GM19455 (cell line): Measurements from ENCODE around the gene UBTF.

Experiments used
- ATAC-seq: cut with Tn5 transposase; IDR thresholded peaks from one replicate; pipeline ENCODE4 v1.9.1; 2021; ENCODE audit not compliant: unreplicated experiment

UBTF gene, protein sequence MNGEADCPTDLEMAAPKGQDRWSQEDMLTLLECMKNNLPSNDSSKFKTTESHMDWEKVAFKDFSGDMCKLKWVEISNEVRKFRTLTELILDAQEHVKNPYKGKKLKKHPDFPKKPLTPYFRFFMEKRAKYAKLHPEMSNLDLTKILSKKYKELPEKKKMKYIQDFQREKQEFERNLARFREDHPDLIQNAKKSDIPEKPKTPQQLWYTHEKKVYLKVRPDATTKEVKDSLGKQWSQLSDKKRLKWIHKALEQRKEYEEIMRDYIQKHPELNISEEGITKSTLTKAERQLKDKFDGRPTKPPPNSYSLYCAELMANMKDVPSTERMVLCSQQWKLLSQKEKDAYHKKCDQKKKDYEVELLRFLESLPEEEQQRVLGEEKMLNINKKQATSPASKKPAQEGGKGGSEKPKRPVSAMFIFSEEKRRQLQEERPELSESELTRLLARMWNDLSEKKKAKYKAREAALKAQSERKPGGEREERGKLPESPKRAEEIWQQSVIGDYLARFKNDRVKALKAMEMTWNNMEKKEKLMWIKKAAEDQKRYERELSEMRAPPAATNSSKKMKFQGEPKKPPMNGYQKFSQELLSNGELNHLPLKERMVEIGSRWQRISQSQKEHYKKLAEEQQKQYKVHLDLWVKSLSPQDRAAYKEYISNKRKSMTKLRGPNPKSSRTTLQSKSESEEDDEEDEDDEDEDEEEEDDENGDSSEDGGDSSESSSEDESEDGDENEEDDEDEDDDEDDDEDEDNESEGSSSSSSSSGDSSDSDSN

DNA sequence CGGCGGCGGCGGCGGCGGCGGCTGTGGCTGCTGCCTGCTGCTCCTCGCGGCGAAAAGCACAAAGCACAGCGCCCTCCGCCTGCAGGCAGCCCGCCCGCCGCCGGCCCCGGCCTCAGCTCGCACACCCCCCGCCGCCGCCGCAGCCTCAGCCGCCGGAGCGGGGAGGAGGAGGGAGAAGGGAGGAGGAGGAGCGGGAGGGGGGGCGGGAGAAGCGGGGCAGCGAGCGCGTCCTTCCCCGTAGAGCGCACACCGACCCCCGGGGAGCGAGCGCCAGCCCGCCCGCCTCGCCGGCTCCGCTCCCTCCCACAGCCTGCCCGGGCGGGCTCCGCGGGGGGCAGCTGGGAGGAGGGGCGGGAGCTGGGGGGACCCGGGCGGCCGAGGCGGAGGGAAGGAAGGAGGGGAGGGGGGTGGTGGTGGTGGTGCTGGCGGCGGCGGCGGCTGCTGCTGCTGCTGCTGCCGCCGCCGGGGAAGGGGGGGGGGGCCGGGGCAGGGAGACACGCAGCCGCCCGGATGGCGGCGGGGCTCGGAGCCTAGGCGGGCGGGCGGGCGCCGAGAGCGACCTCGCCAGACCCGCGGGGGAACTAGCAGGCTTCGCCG lies at the start of gene UBTF:
TSS of gene UBTF (minus strand) at position 60 of the 597 bp plus-strand sequence. CDS start 1,446 bp downstream, outside the sequence.
- ATAC-seq, result peak; percentile 9

DNA sequence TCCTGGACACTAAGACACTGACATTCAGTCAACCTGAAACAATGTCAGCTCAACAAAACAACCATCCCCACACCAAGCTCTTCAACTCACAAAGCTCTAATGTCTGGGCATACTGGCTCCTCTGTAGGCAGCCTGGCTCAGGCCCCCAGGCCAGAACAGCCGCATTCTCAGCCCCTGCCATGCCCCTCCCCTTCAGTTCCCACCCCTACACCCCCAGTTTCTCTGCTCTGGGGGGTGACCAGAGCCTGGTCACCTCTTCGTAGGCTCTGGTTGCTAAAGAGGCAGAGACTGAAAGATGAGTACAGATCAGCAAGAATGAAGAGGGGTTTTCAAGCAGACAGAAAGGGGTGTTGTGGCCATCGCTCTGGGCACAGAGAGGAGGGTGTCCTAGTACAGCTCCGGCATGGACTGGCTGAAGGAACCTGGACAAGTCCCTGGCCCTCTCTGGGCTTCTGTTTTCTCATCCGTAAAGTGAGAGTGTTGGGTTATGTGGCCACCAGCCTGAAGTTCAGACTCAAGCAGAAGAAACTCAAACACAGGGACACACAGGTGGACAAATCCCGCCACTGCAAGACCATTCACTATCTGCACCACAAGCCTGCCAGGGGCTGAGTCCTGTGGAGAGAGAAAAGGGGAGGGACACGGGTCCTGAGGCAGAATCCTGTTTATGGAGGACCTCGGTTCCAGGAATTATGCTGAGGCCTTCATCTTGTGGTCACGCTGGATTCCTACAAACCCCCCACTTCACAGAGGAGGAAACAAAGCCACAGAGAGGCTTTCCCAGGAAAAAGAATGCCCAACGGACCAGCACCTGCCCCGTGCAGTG lies 49.4 kb upstream of the UBTF start:
- ATAC-seq, result no peak

DNA sequence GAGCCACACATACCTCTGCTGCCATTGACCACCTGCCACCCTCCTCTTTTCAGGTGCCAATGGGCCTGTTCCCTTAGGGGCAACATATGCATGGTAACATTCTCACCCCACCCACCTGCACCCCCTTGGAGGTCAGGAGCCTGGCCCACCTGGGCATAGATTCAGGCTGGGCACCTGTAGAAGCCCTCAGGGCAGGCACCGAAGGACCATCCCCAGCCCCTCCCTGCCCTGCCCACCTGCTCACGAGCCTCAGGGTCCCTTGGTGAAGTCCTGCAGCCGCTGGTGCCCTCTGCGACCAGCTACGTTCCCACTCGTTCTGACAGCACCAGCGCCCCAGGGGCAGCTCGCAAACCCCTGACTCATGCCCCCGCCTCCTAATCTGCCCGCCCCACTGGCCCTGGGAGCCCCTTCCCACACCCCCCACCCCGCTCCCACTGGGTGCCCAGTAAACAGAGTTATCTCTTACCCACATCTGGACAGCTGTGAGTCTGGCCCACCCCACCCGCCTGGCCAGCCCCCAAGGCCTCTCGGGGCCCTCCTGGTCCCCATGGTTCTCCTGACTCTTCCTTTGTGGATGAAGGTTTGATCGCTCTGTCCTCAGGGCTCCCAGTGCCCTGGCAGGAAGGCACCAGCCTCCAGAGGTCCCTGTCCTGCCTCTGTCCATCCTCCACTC lies 48.5 kb upstream of the UBTF start, which contains the start of gene SLC4A1:
TSS of gene SLC4A1 (minus strand) at position 318 of the 673 bp plus-strand sequence. CDS start 5,269 bp downstream, outside the sequence.
- no peak for ATAC-seq

DNA sequence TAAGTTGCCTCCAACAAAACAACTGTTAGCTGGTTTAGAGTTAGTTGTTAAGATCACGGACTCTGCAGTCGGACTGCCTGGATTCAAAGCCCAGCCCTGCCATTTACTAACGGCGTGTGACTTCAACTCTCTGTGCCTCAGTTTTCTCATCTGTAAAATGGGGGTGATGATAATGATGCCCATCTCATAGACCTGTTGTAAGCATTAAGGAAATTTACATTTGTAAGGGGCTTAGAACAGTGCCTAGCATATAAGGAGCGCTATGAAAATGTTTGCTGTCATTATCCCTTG lies 47.6 kb upstream of the UBTF start:
- no peak for ATAC-seq

DNA sequence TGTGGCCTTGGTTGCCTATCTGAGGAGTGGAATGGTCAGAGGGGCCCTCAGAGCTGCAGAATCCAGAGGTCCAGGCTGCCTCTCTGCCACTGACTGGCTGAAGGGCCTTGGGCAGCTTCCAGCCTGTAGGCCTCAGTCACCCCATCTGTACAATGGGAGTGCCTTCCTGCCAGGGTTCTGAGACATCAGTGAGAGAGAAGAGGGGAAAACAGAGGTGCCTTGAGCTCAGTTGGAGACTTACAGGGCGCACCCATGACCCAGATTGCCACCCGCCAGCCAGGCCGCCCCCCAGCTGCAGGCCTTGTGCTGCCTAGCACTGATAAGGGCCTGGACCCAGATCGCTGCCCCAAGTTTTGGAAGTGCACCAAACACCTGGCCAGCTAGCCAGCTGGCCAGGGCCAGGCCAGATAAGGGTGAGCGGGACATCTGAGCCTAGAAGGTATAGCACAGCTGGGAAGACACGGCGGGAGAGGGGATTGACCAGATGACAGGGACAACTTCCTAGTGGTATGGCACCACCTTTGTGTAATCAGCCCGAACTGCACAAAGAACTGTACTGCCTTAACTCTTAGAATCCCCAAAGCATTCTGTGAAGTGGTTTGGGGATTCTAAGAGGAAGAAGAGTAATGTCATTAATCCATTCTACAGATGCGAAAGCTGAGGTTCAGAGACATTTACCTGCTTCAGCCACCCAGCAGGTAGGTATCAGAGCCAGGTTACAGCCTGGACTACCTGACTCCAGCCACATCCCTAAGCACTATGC lies 47.1 kb upstream of the UBTF start:
- ATAC-seq, result no peak

DNA sequence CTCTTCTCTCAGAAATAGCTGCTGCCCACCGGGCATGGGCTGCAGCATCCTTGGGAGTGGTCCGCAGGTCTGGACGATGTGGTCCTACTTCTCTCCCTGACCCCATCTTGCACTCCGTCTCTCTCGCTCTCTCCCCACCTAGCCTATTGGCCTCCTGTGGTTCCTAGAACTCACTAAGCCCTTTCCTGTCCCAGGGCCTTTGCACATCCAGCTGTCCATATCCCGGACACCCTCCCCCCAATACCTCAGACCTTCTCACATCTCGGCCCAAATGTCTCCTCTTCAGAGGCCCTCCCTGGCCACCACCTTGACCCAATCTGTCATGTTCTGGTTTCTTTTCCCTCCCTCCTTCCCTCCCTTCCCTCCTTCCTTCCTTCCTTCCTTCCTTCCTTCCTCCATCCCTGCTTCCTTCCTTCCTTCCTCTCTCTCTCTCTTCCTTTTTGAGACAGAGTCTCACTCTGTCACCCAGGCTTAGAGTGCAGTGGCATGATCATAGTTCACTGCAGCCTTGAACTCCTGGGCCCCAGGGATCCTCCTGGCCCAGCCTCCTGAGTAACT lies 43.9 kb upstream of the UBTF start:
- no peak for ATAC-seq

DNA sequence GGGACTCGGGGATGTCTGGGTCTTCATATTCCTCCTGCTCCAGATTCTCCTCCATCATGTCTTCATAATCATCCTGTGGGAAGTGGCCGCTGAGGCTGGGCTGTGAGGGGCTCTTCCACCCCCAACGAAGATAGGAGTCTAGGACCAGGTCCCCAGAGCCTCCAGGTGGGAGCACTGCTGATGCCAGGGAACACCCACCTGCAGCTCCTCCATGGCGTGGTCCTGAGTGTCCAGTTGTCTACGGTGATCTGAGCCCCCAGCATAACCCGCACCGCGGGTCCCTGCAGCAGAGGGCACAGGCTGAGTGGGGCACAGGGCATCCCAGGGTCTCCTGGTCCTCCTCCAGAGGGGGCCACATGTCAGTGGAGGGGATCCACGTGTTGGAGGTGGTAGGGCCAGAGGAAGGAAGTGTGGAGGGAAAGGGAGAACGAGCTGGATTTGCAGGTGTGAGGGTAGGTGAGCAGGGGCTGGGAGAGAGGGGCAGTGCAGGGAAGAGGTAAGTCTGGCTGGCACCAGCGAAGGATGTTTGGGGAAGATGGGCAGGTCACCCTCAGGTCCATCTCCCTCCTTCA lies 43.3 kb upstream of the UBTF start:
- ATAC-seq, result no peak

DNA sequence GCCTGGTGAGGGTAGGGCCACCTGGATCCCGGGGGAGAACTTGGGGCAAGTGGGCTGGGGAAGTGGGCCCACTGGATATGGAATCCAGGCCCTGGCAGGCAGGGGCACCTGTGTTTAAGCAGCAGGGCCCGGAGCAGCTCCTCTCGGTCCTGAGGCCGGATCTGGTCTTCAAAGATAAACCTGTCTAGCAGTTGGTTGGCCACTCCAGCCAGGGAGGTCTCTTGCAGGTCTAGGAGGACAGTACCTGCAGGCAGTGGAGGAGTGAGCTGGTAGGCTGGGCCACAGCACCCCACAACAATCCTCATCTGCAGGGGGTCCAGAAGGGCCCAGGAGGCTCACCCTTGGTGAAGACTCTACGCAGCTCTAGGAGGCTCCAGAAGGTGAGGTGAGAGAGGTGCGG lies 40.8 kb upstream of the UBTF start:
- ATAC-seq, result no peak

DNA sequence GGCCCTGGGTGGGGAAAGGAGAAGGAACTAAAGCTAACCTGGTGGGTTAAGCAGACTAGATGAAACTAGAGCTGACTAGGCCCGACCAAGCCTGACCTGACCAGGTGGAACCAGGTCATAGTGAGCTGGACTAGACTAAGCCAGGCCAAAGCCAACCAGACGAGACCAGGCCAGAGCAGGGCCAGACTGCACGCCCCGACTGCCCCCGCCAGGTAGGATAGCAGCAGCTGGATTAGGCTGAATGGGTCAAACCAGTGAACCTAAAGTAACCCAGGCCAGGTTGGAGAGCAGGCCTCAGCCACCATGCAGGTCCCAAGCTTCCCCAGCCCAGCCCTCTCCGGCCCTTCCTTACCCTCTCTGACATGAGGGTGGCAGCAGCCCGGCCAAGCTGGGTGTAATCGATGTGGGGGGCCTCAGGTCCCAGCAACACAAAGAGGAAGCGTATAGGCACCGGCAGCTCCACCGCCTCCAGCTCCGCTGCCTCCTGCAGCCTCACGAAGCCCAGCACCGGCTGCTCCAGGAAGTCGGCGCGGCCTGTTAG lies 39.4 kb upstream of the UBTF start:
- no peak for ATAC-seq

DNA sequence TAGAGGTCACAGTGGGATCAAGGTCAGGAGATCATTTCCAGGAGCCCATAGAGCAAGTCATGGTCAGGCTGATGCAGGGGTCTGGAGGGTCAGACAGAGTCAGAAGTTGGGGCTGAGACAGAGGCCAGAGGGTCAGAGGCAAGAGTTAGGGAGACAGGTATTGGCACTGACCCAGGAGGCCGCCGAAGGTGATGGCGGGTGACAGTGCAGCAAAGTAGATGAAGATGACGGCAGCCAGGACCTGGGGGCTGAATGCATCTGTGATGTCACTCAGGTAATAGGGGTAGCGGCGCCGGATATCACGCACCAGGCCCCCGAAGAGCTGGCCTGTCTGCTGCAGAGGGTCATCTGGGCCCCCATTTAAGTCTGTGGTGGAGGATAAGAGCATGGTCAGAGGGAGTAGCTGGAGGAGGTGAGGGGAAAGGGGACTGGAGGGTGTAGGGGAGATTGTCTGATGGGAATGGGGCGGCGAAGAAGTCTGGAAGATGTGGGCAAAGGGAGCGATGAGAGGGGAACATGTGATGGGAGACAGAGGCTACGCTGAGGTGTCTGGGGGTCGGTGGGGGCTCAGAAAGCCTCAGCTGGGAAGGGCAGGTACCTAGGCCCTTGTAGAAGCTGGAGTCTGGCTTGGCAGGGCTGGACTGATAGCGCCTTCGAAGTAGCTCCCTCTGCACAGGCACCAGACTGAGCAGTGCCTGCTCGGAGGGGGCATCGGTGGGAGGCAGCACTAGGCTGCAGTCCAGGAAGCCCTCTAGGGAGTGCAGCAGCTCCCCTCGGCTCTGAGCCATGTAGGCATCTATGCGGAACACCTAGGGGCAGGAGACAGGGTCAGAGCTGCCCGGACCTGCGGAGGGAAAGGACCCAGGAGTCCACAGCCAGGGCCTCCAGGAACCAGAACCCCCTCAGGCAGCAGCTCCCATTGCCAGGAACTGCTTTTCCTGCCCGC lies 38.6 kb upstream of the UBTF start:
- ATAC-seq, result no peak

DNA sequence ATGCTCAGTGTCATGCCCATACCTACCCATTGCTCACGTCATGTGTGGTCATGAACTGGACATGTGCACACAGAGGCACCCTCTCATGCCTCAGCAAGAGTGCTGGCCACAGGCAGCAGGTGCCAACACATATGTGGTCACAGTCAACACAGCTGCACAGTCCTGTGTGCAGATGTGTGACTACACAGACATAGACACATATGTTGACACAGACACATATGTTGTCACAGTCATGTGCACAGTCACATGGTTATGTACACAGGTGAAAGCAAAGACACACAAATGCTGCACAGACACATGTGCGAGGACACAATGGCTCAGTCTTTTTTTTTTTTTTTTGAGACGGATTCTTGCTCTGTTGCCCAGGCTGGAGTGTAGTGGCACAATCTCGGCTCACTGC lies 37.2 kb upstream of the UBTF start:
- no peak for ATAC-seq

DNA sequence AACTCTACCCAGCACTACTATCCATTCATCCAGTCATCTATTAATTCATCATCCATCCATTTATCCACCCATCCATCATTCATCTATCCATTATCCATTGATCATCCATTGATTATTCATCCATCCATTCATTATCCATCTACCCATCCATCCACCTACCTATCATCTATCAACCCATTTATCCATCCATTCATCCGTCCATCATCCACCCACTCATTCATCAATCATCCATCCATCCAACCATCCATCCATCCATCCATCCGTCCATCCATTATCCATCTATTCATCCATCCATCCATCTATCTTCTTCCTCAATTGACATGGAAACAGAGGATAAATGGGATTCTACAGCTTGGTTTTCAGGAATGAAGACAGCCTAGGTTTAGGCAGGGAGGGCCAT lies 36.4 kb upstream of the UBTF start:
- no peak for ATAC-seq

DNA sequence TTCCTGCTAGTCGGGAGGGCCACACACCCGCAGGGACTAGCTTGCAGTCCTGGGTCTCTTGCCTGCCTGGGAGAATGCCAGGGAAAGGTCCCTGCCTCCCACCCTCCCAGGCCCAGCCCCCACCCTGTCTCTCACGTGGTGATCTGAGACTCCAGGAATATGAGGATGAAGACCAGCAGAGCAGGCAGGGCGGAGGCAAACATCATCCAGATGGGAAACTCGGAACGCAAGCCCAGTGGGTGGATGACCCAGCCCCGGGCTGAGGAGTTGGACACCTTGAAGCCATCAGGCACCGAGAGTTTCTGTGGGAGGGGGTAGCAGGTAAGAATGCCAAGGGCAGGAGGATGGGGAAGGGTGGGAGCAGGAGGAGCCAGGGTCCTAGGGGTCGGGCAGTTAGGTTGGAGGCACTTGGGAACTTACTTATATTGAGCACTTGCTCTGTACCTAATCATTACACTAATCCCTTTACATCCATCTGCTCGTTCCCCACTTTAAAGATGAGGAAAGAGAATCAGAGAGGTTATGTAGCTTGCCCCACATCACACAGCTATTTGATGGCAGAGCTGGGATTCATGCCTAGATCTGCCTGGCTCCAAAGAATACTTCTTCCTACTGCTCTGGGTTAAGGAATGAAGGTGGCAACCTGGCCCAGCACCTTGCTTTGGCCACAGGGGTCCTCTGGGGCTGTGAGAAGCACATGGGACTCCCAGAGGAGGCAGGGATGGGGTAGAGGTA lies 35.1 kb upstream of the UBTF start:
- ATAC-seq, result no peak

DNA sequence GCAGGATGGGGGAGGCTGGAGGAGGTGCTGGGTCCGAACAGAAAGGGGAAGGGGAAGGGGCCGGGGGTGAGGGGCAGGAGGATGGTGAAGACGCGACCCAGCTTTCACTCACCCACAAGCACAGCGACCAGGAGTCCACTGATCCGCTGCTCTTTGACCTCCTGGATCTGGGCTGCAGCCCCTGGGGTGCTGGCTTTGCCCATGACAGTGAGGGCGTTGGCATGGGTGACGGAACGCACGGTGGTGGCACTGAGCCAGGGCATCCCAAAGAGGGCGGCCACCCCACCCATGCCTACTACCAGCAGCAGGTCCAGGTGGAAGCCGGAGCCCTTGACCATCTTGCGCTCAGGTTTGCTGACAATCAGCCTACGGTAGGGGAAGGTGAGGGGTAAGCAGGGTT lies 33.5 kb upstream of the UBTF start:
- ATAC-seq, result no peak

DNA sequence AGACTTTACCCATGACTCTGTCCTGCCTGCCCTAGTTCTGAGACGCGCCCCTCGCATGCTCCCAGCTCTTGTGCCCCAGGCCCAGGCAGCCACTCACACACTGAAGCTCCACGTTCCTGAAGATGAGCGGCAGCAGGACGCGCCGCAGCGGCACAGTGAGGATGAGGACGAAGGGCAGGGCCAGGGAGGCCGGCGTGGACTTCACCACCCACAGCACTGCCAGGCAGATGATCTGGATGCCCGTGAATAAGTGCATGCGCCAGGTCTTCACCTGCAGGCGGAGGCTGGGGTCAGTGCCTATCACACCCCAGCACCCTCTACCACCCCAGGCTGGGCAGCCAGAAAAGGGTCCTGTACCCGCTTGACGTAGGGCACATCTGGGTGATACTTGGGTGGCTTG lies 31.6 kb upstream of the UBTF start:
- ATAC-seq, result no peak

DNA sequence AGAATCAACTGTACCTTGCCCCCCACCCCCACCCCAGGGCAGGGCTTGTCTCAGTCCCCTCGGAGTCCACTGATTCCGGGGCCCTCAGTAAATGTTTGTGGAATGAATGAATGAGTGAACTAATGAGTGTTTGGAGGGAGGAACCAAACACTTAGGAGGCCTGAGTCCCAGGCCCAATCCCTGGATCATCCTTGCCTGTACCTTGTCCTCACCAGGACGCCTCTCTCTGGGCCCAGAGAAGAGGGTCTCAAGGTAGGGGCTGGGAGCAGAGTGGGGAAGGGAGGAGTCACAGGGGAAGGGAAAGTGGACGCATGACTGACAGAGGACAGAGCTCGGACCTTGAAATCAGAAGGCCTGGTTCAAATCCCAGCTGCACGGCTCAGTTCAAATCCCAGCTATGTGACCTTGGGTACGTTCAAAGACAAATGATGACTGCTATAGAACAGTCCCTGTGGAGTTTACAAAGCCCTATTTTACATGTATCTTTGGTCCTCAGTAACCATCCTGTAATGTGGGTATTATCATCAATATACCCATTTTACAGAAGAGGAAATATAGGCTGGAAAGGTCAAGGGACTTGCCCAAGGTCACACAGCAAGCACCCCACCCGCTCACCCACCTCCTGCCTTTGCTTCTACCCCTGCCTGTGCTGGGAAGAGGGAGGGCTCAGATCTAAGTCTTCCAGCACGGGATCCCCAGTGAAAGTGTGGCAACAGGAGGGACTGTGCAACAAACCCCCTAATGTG lies 30.2 kb upstream of the UBTF start:
- ATAC-seq, result no peak
